H1 (cell line): ENCODE data around the gene BSX. TPM values are rescaled to one million over a fixed set of nuclear protein-coding genes. Genes with fewer than 3 reads are reported as not detected.

Experiments used
- CTCF ChIA-PET: fragments of 300-600 bp; sonication (Branson Sonifier 250); formaldehyde crosslinking; loops from one replicate; lab custom pipeline; 2021; ENCODE audit not compliant: partially characterized antibody; lab: Charles Lee
- POLR2A ChIA-PET: fragments of 300-600 bp; sonication (Branson Sonifier 250); formaldehyde crosslinking; loops from one replicate; lab custom pipeline; 2021; ENCODE audit warnings: inconsistent platforms; ENCODE audit not compliant: partially characterized antibody; lab: Charles Lee
- DNase-seq, 2 experiments: peaks; one replicate each; pipeline versions ENCODE4 v3.0.0 to v3.0.0-alpha.2; 2010 to 2022; ENCODE audit warnings: low spot score in 2 of 2, low read depth in 1 of 2, mixed read lengths in 1 of 2
- FAIRE-seq: peaks from 2 replicates; lab custom pipeline; 2011; peaks lifted over from hg19 to GRCh38; lab: Jason Lieb, UNC
- H2AFZ ChIP-seq: 2 replicates; pipeline ENCODE4 v1.8.1; 2012; ENCODE audit warnings: low read length, inconsistent platforms
- H2AK5ac ChIP-seq: 2 replicates; pipeline ENCODE4 v1.6.1; 2013; ENCODE audit warnings: low read depth, low read length
- H2BK120ac ChIP-seq: replicated peaks from 2 replicates; pipeline ENCODE3; 2013; ENCODE audit warnings: low read depth, low read length, inconsistent platforms
- H2BK12ac ChIP-seq: 2 replicates; pipeline ENCODE4 v1.6.1; 2013; ENCODE audit warnings: low read depth, low read length
- H2BK15ac ChIP-seq: 2 replicates; pipeline ENCODE4 v1.6.1; 2013; ENCODE audit warnings: low read length
- H2BK20ac ChIP-seq: 2 replicates; pipeline ENCODE4 v1.6.1; 2013; ENCODE audit warnings: low read length
- H2BK5ac ChIP-seq: 2 replicates; pipeline ENCODE4 v1.6.1; 2013; ENCODE audit warnings: low read depth, low read length
- H3K14ac ChIP-seq: 2 replicates; pipeline ENCODE4 v1.6.1; 2013; ENCODE audit warnings: inconsistent platforms; ENCODE audit not compliant: insufficient read length
- H3K18ac ChIP-seq: 2 replicates; pipeline ENCODE4 v1.6.1; 2013; ENCODE audit warnings: low read length; ENCODE audit errors: extremely low read depth
- H3K23ac ChIP-seq: 2 replicates; pipeline ENCODE4 v1.6.1; 2013; ENCODE audit warnings: inconsistent platforms; ENCODE audit not compliant: insufficient read length
- H3K23me2 ChIP-seq: 2 replicates; pipeline ENCODE4 v1.6.1; 2013; ENCODE audit warnings: low read depth, low read length
- H3K27ac ChIP-seq: 2 replicates; pipeline ENCODE4 v1.6.1; 2011; ENCODE audit warnings: low read depth, low read length, inconsistent platforms
- H3K27me3 ChIP-seq, 4 experiments: replicated peaks in 1 of 4; 1 replicate in 1 of 4; 2 replicates in 3 of 4; pipeline versions ENCODE4 v1.6.1 to v1.8.1; 2011 to 2013; ENCODE audit warnings: low read length in 3 of 4, mild to moderate bottlenecking in 3 of 4, inconsistent platforms in 2 of 4, mixed read lengths in 2 of 4, moderate library complexity in 1 of 4; ENCODE audit not compliant: control insufficient read depth in 3 of 4, insufficient read depth in 3 of 4; ENCODE audit errors: extremely low read depth in 1 of 4
- H3K36me3 ChIP-seq, 4 experiments: 2 replicates each; pipeline versions ENCODE4 v1.6.1 to v1.8.1; 2011 to 2013; ENCODE audit warnings: mild to moderate bottlenecking in 4 of 4, low read length in 3 of 4, moderate library complexity in 2 of 4, control low read depth in 1 of 4, inconsistent platforms in 1 of 4; ENCODE audit not compliant: insufficient read depth in 4 of 4, control insufficient read depth in 2 of 4
- H3K4ac ChIP-seq: replicated peaks from 2 replicates; pipeline ENCODE3; 2013; ENCODE audit warnings: low read length, low read depth, mixed read lengths, inconsistent platforms; ENCODE audit not compliant: insufficient read length
- H3K4me1 ChIP-seq, 4 experiments: replicated peaks in 1 of 4; 1 replicate in 1 of 4; 2 replicates in 3 of 4; pipeline versions ENCODE4 v1.6.1 to v1.8.1; 2011 to 2013; ENCODE audit warnings: low read length in 3 of 4, inconsistent platforms in 2 of 4, mixed read lengths in 1 of 4; ENCODE audit not compliant: insufficient read depth in 4 of 4, control insufficient read depth in 3 of 4
- H3K4me2 ChIP-seq, 2 experiments: 2 replicates each; pipeline versions ENCODE4 v1.6.1 to v1.8.1; 2011 to 2013; ENCODE audit warnings: low read depth in 2 of 2, low read length in 2 of 2, control low read depth in 1 of 2, inconsistent platforms in 1 of 2, mild to moderate bottlenecking in 1 of 2; ENCODE audit not compliant: insufficient read depth in 1 of 2
- H3K4me3 ChIP-seq, 4 experiments: fragments of 200-600, 300-600 bp in 1 of 4; sonication (generic), shearing (Covaris generic), sonication (Bioruptor Twin) in 1 of 4; 2 replicates each; pipeline versions ENCODE4 v1.5.1 to v1.8.1; 2011 to 2016; ENCODE audit warnings: low read length in 4 of 4, low read depth in 3 of 4, control low read depth in 2 of 4, inconsistent platforms in 2 of 4, mild to moderate bottlenecking in 2 of 4, mixed read lengths in 1 of 4, moderate library complexity in 1 of 4; ENCODE audit not compliant: insufficient read depth in 2 of 4; ENCODE audit errors: extremely low read depth in 1 of 4
- H3K56ac ChIP-seq: replicated peaks from 2 replicates; pipeline ENCODE3; 2013; ENCODE audit warnings: low read depth, mild to moderate bottlenecking, mixed read lengths, low read length, inconsistent platforms; ENCODE audit not compliant: insufficient read length
- H3K79me1 ChIP-seq: 2 replicates; pipeline ENCODE4 v1.6.1; 2013; ENCODE audit warnings: low read depth, low read length, control low read depth
- H3K79me2 ChIP-seq, 2 experiments: 2 replicates each; pipeline versions ENCODE4 v1.6.1 to v1.8.1; 2012 to 2013; ENCODE audit warnings: low read length in 2 of 2, mild to moderate bottlenecking in 2 of 2, inconsistent platforms in 1 of 2; ENCODE audit not compliant: insufficient read depth in 2 of 2, control insufficient read depth in 1 of 2
- H3K9ac ChIP-seq, 4 experiments: replicated peaks in 1 of 4; 1 replicate in 1 of 4; 2 replicates in 3 of 4; pipeline versions ENCODE4 v1.6.1 to v1.8.1; 2011 to 2013; ENCODE audit warnings: low read depth in 3 of 4, low read length in 3 of 4, control low read depth in 2 of 4, mild to moderate bottlenecking in 2 of 4, moderate library complexity in 2 of 4, inconsistent platforms in 1 of 4; ENCODE audit errors: extremely low read depth in 1 of 4
- H3K9me3 ChIP-seq, 2 experiments: 2 replicates each; pipeline versions ENCODE4 v1.6.1 to v1.8.1; 2012 to 2013; ENCODE audit warnings: mild to moderate bottlenecking in 2 of 2, moderate library complexity in 2 of 2, control low read depth in 1 of 2, inconsistent platforms in 1 of 2, low read depth in 1 of 2, low read length in 1 of 2, mixed read lengths in 1 of 2; ENCODE audit not compliant: insufficient read depth in 2 of 2
- H4K20me1 ChIP-seq, 2 experiments: replicated peaks in 1 of 2; 2 replicates each; pipeline versions ENCODE3 to v1.8.1; 2011 to 2013; ENCODE audit warnings: inconsistent platforms in 2 of 2, low read length in 2 of 2, mild to moderate bottlenecking in 1 of 2; ENCODE audit not compliant: insufficient read depth in 2 of 2, control insufficient read depth in 1 of 2
- H4K5ac ChIP-seq: 2 replicates; pipeline ENCODE4 v1.6.1; 2013; ENCODE audit warnings: low read length, low read depth, mixed read lengths, inconsistent platforms; ENCODE audit not compliant: insufficient read length
- H4K8ac ChIP-seq: 2 replicates; pipeline ENCODE4 v1.8.0; 2013; ENCODE audit warnings: mild to moderate bottlenecking, moderate library complexity, low read length, inconsistent platforms; ENCODE audit not compliant: insufficient read depth; ENCODE audit errors: extremely low read depth
- H4K91ac ChIP-seq: replicated peaks from 2 replicates; pipeline ENCODE3; 2013; ENCODE audit warnings: low read length, mixed read lengths, inconsistent platforms; ENCODE audit not compliant: insufficient read length
- GABPA ChIP-seq: IDR thresholded peaks from 2 replicates; pipeline ENCODE4 v1.6.1; 2011; ENCODE audit warnings: mild to moderate bottlenecking, low read length, moderate library complexity, borderline replicate concordance; ENCODE audit not compliant: insufficient read depth
- HDAC6 ChIP-seq: IDR thresholded peaks from one replicate; pipeline ENCODE4 v1.7.1; 2012; ENCODE audit warnings: low read depth, mild to moderate bottlenecking, inconsistent platforms, low read length, moderate library complexity
- SAP30 ChIP-seq: fragments of 300-600 bp; sonication (generic); IDR thresholded peaks from 2 replicates; pipeline ENCODE4 v1.7.1; 2012; ENCODE audit warnings: low read length, moderate library complexity, mild to moderate bottlenecking, inconsistent platforms; ENCODE audit not compliant: insufficient read depth, insufficient replicate concordance
- WGBS, 2 experiments: shearing (Covaris generic) in 1 of 2; methylation state at CpG; one replicate each; pipeline versions ENCODE4 v1.1.6 to v1.1.7; 2013 to 2015; ENCODE audit warnings: low lambda C conversion rate in 2 of 2, mixed read lengths in 2 of 2, inconsistent platforms in 1 of 2, low coverage in 1 of 2, missing lambda C conversion rate in 1 of 2; ENCODE audit not compliant: insufficient replicate concordance in 2 of 2, insufficient coverage in 1 of 2, insufficient read length in 1 of 2; ENCODE audit errors: extremely low coverage in 1 of 2, missing lambda C conversion rate in 1 of 2; 5-methylcytosine and 5-hydroxymethylcytosine counted together
- polyA plus RNA-seq, 7 experiments: library from polyadenylated mRNA; depleted of rRNA in 3 of 7; stranded (reverse) in 5 of 7; unstranded in 2 of 7; fragments of >200 nt in 5 of 7; fragments of 200-250 nt in 2 of 7; gene quantifications; 1 replicate in 5 of 7; 2 replicates in 1 of 7; 4 replicates in 1 of 7; pipeline versions ENCODE4 v1.2.1 to v1.2.3, GENCODE V29; 2011 to 2013; ENCODE audit warnings: missing spikeins in 2 of 7, mixed read lengths in 2 of 7
- total RNA-seq: library from RNA; stranded (reverse); fragmentation: NEBNext Ultra II Directional; extraction: Animal tissue kit (Norgen Biotek cat#: 25700); gene quantifications from 2 replicates; pipeline ENCODE4 v1.2.1, GENCODE V29; 2021

Gene BSX
- total and polyA plus RNA-seq, 2 of the 8 experiments (the other 6 are each of a cell fraction or from before 2014, with no cell fraction given) = not detected

GRCh38 chr11:122995526-122995925, 13.9 kb upstream of the BSX start:
- no peak overlapping the region for H3K23ac ChIP-seq
- H2AK5ac ChIP-seq = no peak overlapping the region
- H2BK120ac ChIP-seq = no peak overlapping the region
- no peak overlapping the region for H2AFZ ChIP-seq
- ChIA-PET POLR2A (no interaction called here), CTCF (interaction anchor here (0.6 to 1.6 kb wide), 5 partner anchors 10 to 202 kb away, joined by 3 to 6 read pairs (median 4); no protein-coding TSS in a partner anchor)
- H4K91ac ChIP-seq = no peak overlapping the region
- no peaks in the 10 kb centered on the region for H3K27me3 ChIP-seq
- no peaks in the 10 kb centered on the region for H3K36me3 ChIP-seq
- H3K79me1 ChIP-seq = no peaks in the 10 kb centered on the region
- H3K56ac ChIP-seq = no peak overlapping the region
- no peak overlapping the region for H3K4me3 ChIP-seq
- no peak overlapping the region for H2BK12ac ChIP-seq
- H3K79me2 ChIP-seq = no peaks in the 10 kb centered on the region
- 83% methylated on average over 3 of the region's 3 CpGs; no CpG with 5 or more reads in 1 of the 2 experiments for WGBS, 2 experiments
- H3K9me3 ChIP-seq = no peaks in the 10 kb centered on the region
- no peak for DNase-seq
- peaks cover 0 to 7% (median 4%) of the 10 kb centered on the region in 4 experiments; a peak in 2 of 7 replicates for H3K4me1 ChIP-seq
- FAIRE-seq = no peak
- H3K27ac ChIP-seq = no peak overlapping the region
- no peak overlapping the region for H4K8ac ChIP-seq
- no peak overlapping the region for H4K5ac ChIP-seq
- no peak overlapping the region for H3K4ac ChIP-seq
- H2BK20ac ChIP-seq = no peak overlapping the region
- no peaks in the 10 kb centered on the region for H4K20me1 ChIP-seq
- H3K23me2 ChIP-seq = no peaks in the 10 kb centered on the region
- H3K4me2 ChIP-seq = no peak overlapping the region
- H2BK5ac ChIP-seq = no peak overlapping the region
- H3K9ac ChIP-seq = no peak overlapping the region
- H2BK15ac ChIP-seq = no peak overlapping the region
- no peak overlapping the region for H3K18ac ChIP-seq
- H3K14ac ChIP-seq = no peak overlapping the region
- TF ChIP-seq SAP30 (no peak), HDAC6 (no peak), GABPA (no peak)
